ENCODE data around the gene PTGR1. TPM values are rescaled to one million over a fixed set of nuclear protein-coding genes. Genes with fewer than 3 reads are reported as not detected.

PTGR1 gene
- total RNA-seq, 2 donors from 2014 or later, result 43.9 to 110 TPM

DNA sequence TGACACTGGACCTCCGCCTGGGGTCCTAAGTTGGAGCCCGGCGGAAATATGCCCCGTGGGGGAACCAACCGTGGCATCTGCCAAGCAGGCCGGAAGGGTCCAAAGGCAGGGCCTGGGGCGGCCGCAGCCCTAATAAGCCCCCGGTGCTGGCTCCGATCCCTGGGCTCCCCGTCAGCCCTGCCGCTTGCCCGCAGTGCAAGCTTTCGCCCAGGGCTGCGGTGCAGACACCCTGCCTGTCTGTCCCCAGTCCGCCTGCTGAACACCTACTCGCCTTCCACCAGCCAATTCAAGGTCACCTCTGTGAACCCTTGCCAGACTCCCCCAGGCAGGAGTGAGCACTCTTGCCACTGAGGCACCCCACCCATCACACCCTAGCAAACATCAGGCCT is 502 bp upstream of the PTGR1 start:
- Histone ChIP-seq H3K36me3 (no peaks in the 10 kb centered on the region), H3K4me3 (peak overlapping the region; percentile 62 to 74), H3K9me3 (no peaks in the 10 kb centered on the region), H3K4me1 (replicated peaks) (no peaks in the 10 kb centered on the region), H3K27ac (peak overlapping the region; percentile 87 to 90), H3K27me3 (replicated peaks; ENCODE audit: insufficient read depth) (no peaks in the 10 kb centered on the region)
- 18% methylated on average over 17 of the region's 17 CpGs for WGBS
- no peak for DNase-seq (ENCODE audit: low spot score)
- TF ChIP-seq POLR2AphosphoS5 (IDR thresholded peaks at IDR 0.05) (no peak), POLR2A (IDR thresholded peaks at IDR 0.05) (no peak)
- TF ChIP-seq, protein P1, sequence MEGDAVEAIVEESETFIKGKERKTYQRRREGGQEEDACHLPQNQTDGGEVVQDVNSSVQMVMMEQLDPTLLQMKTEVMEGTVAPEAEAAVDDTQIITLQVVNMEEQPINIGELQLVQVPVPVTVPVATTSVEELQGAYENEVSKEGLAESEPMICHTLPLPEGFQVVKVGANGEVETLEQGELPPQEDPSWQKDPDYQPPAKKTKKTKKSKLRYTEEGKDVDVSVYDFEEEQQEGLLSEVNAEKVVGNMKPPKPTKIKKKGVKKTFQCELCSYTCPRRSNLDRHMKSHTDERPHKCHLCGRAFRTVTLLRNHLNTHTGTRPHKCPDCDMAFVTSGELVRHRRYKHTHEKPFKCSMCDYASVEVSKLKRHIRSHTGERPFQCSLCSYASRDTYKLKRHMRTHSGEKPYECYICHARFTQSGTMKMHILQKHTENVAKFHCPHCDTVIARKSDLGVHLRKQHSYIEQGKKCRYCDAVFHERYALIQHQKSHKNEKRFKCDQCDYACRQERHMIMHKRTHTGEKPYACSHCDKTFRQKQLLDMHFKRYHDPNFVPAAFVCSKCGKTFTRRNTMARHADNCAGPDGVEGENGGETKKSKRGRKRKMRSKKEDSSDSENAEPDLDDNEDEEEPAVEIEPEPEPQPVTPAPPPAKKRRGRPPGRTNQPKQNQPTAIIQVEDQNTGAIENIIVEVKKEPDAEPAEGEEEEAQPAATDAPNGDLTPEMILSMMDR (IDR thresholded peaks at IDR 0.05), result no peak
- intact Hi-C loops (cut with DNase I), result loop anchor here (10.0 kb wide), 1 partner anchor 475 kb away; no protein-coding TSS in a partner anchor

DNA sequence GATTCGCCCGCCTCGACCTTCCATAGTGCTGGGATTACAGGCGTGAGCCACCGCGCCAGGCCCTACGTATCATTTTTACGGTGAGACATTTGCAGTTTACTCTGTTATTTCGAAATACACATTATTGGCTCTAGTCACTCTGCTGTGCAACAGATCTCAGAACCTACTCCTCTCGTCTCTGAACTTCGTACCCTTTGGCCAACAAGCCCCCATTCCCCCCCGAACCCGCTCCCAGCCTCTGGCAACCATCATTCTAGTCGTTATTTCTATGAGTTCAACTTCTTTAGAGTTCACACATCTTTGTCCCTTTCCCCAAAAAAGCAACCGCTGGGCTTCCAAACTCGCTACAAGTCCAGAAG is 735 bp downstream of the PTGR1 start:
- WGBS, result under 1% methylated on average over 16 of the region's 16 CpGs
- intact Hi-C loops (cut with DNase I), result loop anchor here (10.0 kb wide), 1 partner anchor 476 kb away; no protein-coding TSS in a partner anchor
- Histone ChIP-seq H3K9me3 (no peaks in the 10 kb centered on the region), H3K27ac (peak overlapping the region; percentile 87 to 90), H3K36me3 (no peaks in the 10 kb centered on the region), H3K4me1 (replicated peaks) (no peaks in the 10 kb centered on the region), H3K27me3 (replicated peaks; ENCODE audit: insufficient read depth) (no peaks in the 10 kb centered on the region), H3K4me3 (peak overlapping the region; percentile 62 to 74)
- peak; percentile 50 for DNase-seq (ENCODE audit: low spot score)
- TF ChIP-seq, protein P1 (IDR thresholded peaks at IDR 0.05), result no peak
- TF ChIP-seq POLR2AphosphoS5 (IDR thresholded peaks at IDR 0.05), result peak; percentile 53

DNA sequence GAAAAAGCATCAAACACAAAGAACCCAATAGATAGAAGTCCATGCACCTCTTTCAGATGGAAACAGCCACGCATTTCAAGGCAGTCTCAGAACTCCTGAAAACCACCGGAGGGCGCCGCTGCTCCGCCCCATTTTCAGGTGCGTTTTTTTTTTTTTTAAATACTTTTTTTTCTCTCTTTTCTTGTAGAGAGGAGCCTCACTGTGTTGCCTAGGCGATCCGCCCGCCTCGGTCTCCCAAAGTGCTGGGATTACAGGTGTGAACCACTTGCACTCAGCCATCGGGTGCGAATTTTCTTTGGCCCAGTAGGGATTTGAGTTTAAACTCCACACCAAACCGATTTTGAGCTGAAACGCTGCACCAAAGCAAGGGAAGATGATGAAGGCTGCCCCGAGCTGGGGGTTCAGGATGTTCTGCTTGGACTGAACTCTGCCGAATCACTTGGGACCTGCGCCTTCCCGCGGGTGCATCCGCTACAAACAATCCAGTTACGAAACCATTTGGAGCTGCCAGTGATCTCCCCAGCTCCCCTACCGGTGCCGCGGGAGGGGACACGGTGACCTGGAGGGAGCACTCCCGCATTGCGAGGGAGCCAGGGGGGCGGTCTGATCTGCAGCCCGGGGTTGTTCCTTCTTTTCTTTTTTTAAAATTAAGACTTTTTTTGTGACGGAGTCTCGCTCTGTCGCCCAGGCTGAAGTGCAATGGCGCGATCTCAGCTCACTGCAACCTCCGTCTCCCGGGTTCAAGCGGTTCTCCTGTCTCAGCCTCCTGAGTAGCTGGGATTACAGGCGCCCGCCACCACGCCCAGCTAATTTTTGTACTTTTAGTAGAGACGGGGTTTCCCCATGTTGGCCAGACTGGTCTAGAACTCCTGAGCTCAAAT is 1.4 kb downstream of the PTGR1 start:
- H3K9me3 ChIP-seq, result no peaks in the 10 kb centered on the region
- H3K27me3 ChIP-seq (replicated peaks; ENCODE audit: insufficient read depth), result no peaks in the 10 kb centered on the region
- no peaks in the 10 kb centered on the region for H3K4me1 ChIP-seq (replicated peaks)
- H3K36me3 ChIP-seq, result no peaks in the 10 kb centered on the region
- under 1% methylated on average over 41 of the region's 41 CpGs for WGBS
- intact Hi-C loops (cut with DNase I), result loop anchor here (10.0 kb wide), 1 partner anchor 477 kb away; no protein-coding TSS in a partner anchor
- peak; percentile 21 for TF ChIP-seq POLR2AphosphoS5 (IDR thresholded peaks at IDR 0.05)
- TF ChIP-seq POLR2A (IDR thresholded peaks at IDR 0.05), result no peak
- TF ChIP-seq, protein P1 (IDR thresholded peaks at IDR 0.05), result peak; percentile 42 to 75 (median 68)
- H3K4me3 ChIP-seq, result peak overlapping the region; percentile 62 to 74
- peak overlapping the region; percentile 87 to 90 for H3K27ac ChIP-seq
- peak; percentile 49 for DNase-seq (ENCODE audit: low spot score)

DNA sequence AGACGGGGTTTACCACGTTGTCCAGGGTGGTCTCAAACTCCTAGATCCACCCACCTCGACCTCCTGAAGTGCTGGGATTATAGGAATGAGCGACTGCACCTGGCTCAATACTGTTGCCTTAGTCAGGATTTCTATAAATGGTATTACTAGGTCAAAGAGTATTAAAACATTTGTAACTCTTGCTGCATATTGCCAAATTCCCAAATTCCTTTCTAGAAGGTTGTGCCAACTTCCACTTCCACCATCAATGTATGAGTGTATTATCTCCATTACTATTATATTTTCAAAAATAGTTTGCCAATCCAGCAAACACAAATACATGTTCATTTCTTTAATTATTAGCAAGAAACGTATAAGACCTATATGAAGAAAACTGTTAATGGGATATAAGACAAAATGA is 10.6 kb downstream of the PTGR1 start:
- no peaks in the 10 kb centered on the region for H3K27me3 ChIP-seq (replicated peaks; ENCODE audit: insufficient read depth)
- intact Hi-C loops (cut with DNase I), result no loop called here
- TF ChIP-seq, protein P1 (IDR thresholded peaks at IDR 0.05), result no peak
- TF ChIP-seq POLR2A (IDR thresholded peaks at IDR 0.05) (no peak), POLR2AphosphoS5 (IDR thresholded peaks at IDR 0.05) (no peak)
- no peak overlapping the region for H3K4me3 ChIP-seq
- no peaks in the 10 kb centered on the region for H3K9me3 ChIP-seq
- H3K36me3 ChIP-seq, result peaks cover 0 to 3% of the 10 kb centered on the region in 2 donors
- H3K4me1 ChIP-seq (replicated peaks), result no peaks in the 10 kb centered on the region
- 82% methylated on average over 5 of the region's 5 CpGs for WGBS
- no peak overlapping the region for H3K27ac ChIP-seq
- no peak for DNase-seq (ENCODE audit: low spot score)
